NCI-H1436 treated with DMSO at 0.1 percent for 48 hours (cell line): ENCODE data around the gene TMEM132D.

Experiments
- DNase-seq: peaks from one replicate; lab custom pipeline; 2025; lab: John Stamatoyannopoulos, UW

The TMEM132D gene

GRCh38 chr12:129440278-129440677 is 463.5 kb downstream of the TMEM132D start:
- no peak for DNase-seq

- DNase-seq: no peak
These were observed 469.0 kb downstream of the TMEM132D start for GRCh38 chr12:129434790-129435189.

DNA sequence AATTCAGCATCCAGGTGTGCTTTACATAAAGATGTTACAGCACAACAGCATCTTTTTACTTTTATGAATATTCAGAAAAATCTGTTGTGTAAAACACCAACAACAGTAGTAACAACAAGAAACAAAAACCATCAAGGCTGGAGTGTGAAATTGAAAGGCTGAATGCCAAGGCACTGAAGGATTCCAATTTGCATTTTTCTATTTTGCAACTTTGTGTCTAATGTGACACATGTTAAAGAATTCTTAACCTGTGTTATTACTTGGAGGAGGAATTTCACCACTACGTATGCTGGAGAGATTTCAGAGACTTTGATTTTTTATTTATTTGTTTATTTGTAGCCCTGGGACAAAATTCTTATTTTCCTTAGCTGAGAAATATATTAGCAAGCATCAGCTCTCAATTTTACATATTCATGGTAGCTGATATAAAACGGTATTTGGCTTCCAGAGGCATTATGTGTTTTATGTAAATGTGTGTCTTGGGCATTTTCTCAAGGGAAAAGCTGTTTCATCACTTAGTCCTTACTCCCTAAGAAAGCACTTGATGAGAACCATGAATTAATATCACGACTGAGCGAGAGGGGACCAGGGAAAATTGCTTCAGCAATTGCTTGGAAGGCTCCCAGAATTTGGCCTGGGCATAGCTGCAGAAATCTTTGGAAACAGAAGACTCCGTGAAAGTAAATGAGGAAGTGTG is 475.4 kb downstream of the TMEM132D start:
- no peak for DNase-seq

DNA sequence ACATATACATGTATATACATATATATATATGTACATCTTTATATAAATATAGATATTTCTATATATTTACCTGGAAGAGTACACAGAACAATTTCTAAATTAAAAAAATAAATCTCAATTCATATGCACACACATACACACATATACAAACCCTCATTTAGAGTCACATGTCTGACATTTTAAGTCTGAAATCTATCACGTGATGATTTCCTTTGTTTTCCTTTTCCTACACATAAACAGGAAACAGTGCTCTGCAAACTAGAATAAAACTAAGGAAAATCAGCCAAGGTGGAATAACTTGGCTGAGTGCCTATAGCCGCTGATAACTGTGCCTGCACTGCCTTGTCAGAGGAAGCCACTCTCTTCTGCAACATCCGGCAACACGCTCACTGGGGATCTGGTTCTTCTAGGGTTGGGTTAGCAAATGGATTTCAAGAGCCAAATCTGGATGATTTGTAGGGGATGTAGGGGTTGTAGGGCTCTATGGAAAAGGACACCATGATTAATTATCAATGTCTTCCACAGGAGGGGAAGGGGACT is 480.7 kb downstream of the TMEM132D start:
- DNase-seq: no peak

GRCh38 chr12:129413295-129413694 is 490.5 kb downstream of the TMEM132D start:
- DNase-seq: no peak

DNA sequence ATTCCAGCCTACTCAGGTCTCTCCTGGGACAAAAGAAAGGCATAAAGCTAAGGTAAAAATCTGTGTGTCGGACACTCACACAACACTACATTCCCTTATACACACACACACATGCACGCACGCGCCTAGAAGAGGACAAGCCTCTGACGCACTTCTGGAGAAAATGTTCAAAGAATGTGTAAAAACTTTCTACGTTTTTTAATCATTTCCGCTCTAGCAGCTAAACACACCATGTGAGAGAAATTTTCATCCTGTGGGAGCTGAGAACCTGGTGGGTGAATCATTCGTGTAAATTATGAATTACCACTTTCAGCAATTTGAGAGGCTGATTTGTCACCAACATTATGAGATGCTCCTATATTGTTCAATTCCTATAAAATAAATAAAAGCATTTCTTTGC is 494.5 kb downstream of the TMEM132D start:
- no peak for DNase-seq

DNA sequence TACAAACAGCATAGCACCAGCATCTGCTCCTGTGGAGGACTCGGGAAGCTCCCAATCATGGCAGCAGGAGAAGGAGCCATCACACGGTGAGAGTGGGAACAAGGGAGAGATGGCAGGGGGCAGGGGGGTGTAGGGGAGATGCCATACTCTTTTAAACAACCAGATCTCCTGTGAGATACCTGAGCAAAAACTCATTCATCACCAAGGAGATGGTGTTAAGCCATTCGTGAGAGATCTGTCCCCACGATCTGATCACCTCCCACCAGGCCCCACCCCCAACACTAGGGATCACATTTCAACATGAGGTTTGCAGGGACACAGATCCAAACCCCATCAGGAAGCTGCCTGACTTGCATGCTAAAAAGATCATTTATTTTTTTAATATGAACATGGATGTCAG is 499.3 kb downstream of the TMEM132D start:
- DNase-seq: no peak

GRCh38 chr12:129401572-129401971 is 502.3 kb downstream of the TMEM132D start:
- DNase-seq: no peak

DNA sequence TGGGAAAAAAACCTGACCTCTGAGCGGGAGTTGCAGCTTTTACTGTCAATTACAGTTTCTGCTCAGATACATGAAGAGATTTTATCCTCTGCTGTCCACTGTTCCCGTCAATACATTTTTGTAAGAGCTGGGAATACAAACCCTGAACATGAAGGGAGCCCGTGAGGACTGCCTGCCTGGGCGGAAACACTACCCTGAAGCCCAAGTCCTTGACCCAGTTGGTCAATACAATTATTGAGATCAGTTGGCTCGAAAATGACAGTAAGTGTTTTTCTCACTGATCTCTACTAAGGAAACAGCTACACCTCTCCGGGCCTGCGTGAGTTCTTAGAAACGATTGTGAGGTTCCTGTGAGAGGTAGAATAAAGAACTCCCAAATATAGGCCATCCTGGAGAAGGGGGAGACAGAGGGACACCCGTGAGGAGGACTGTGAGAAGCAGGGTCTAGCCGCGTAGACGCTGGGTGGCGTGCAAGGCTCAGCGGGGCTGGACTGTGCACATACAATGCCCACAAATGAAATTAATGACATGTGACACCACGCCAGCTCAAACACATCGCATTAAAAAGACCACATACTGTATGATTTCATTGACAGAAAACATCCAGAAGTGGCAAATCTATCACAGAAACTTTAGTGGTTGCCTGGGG is 509.5 kb downstream of the TMEM132D start:
- no peak for DNase-seq

DNA sequence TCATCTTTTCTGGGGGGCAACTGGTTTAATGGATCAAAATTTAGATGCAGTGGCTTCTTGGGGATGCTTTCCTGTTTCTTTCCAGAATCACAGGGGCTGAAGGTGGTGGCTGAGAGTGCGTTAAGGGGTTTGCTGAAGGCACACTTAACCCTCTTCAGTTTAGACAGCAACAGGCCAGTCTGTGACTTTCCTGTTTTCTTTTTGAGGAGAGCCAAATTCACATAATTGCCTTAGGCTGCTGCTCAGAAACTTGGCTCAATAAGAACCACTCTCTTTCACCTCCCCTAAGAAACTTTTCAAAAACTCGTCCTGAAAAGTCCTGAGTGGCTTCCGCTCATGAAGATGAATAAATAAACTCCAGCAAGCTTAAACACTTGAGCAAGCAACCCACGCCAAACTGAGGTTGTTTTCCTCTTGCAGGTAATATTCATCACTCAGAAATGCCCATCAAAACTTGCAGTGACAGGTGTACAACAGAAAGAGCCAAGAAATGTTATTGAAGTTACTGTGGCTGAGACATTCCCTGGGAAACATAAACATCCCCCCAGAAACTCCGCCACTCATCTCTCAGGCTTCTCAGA is 510.4 kb downstream of the TMEM132D start:
- DNase-seq: no peak

- DNase-seq: no peak
These were observed 518.2 kb downstream of the TMEM132D start for GRCh38 chr12:129385637-129385990.

- no peak for DNase-seq
These were observed 519.9 kb downstream of the TMEM132D start for GRCh38 chr12:129383956-129384355.

GRCh38 chr12:129381715-129382114 is 522.1 kb downstream of the TMEM132D start:
- DNase-seq: no peak

DNA sequence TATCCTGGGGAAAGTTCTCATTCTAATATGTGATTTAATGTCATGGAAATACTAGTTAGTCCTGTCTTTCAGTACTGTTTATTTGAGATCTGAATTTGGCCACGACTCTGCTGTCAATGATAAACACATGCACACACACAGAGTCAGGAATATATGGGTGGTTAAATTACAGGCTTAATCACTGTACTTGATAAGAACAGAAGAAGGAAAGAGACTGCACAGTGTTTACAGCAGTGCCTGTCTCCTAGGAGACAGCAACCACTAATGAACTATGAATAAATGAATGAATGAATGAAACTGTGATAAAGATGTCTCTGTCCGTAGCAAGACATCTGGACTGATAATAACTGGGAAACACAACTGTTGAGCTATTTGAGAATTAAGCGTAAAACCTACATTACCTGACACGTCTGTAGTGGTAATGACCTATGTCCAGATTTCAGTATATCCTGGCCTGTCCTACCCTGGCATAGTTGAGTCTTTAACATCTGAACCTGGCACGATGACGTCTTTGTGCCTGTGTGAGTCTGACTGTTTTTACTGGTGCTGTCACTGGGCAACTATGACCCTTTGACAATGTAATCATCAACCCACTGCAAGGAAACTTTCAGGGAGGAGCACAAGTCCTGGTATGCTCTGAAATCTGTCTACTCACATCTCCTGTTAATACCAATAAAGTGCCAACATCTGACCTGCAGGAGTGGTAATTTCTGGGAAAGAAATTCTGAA is 524.6 kb downstream of the TMEM132D start:
- DNase-seq: no peak

GRCh38 chr12:129378496-129378895 is 525.3 kb downstream of the TMEM132D start:
- DNase-seq: no peak

- no peak for DNase-seq
These were observed 530.1 kb downstream of the TMEM132D start for GRCh38 chr12:129373746-129374145.

- no peak for DNase-seq
These were observed 530.9 kb downstream of the TMEM132D start for GRCh38 chr12:129372876-129373275.

- DNase-seq: no peak
These were observed 531.5 kb downstream of the TMEM132D start for GRCh38 chr12:129372348-129372747.

DNA sequence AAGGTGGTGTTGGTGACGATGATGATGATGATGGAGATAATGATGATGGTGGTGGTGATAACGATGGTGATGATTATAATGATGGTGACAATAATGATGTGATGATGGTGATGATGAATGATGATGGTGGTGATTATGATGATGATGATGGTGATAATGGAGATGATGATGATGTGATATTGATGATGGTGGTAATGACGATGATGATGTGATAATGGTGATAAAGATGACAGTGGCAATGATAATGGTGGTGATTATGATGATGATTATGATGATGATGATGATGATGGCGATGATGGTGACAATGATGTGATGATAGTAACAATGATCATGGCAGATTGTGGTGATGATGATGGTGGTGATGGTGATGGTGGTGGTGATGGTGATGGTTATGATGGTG is 532.6 kb downstream of the TMEM132D start:
- no peak for DNase-seq

- no peak for DNase-seq
These were observed 537.2 kb downstream of the TMEM132D start for GRCh38 chr12:129366656-129367055.

DNA sequence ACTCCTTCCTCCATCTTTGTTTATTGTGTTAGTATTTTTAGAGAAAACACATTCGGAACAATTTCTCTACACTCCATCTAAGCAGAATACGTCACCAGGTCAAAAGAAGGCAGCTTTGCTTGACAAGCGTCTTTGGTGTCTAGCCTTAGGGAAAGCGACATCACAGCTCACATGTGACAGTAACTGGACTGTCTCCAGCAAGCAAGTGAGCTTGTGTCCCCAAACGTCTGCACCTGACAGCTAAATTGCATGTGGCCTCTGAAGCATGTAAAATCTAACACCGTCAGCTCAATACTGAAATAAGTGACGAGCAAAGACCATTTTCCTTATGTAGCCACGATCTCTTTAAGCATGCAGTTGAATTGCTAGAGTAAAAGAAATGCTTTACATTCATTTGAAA is 540.8 kb downstream of the TMEM132D start:
- no peak for DNase-seq

GRCh38 chr12:129357233-129357632 is 546.6 kb downstream of the TMEM132D start:
- no peak for DNase-seq

DNA sequence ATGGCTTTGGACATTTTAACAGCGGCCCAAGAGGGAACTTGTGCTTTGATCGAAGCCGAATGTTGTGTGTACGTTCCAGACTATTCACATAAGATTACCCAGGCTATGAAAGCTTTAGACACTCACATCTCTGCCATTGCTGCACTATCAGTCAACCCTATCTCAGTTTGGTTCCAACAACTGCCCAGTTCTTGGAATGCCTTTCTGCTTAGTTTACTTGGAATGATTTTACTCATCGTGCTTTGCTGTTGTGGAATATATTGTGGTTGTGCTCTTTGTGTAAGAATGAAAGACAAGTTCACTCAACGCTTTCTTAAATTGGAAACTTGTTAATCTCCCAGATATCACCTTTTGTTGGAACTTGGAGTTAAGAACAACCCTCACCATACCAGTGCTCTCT is 552.3 kb downstream of the TMEM132D start:
- DNase-seq: no peak
